ENCODE results near the gene MIPOL1.

- no peak for TF ChIP-seq CTCF (IDR thresholded peaks at IDR 0.05; ENCODE audit: insufficient read depth, low read length, poor library complexity, severe bottlenecking)
- no peak for TF ChIP-seq EZH2phosphoT487 (conservative IDR thresholded peaks at IDR 0.05; ENCODE audit: low read length)
Measured at GRCh38 chr14:37598747-37599506, 401.2 kb downstream of the MIPOL1 start.

Data from SU-DHL-6 (cell line).